MCF 10A (cell line): Measurements from ENCODE around the gene SIX1. TPM values are rescaled to one million over a fixed set of nuclear protein-coding genes. Genes with fewer than 3 reads are reported as not detected.

Source experiments
- BruUV-seq: library from RNA; stranded (reverse); fragments of 400-500 nt; replicated peaks from 2 replicates; lab custom pipeline; 2021; lab: Mats Ljungman, UMichigan
- CTCF ChIA-PET: fragments of 300-600 bp; sonication (Branson Sonifier 250); formaldehyde crosslinking; extraction: SDS; loops from one replicate; lab custom pipeline; 2021; ENCODE audit warnings: antibody characterized with exemption, inconsistent platforms; lab: Yijun Ruan, JAX
- POLR2A ChIA-PET: fragments of 300-600, 350-650 bp; sonication (Branson Sonifier 250); formaldehyde crosslinking; extraction: SDS; loops from one replicate; lab custom pipeline; 2020; ENCODE audit warnings: antibody characterized with exemption, inconsistent platforms; lab: Yijun Ruan, JAX
- DNase-seq: peaks from one replicate; pipeline ENCODE4 v3.0.0-alpha.2; 2018; ENCODE audit not compliant: unreplicated experiment
- H3K27ac Mint-ChIP-seq: one replicate; pipeline ENCODE4 v1.8.0; 2022; ENCODE audit warnings: mild to moderate bottlenecking, low read depth, mixed read lengths; ENCODE audit not compliant: unreplicated experiment
- H3K27me3 Mint-ChIP-seq: one replicate; pipeline ENCODE4 v1.8.0; 2022; ENCODE audit warnings: mixed read lengths; ENCODE audit not compliant: insufficient read depth, unreplicated experiment
- H3K36me3 Mint-ChIP-seq: one replicate; pipeline ENCODE4 v1.8.0; 2022; ENCODE audit warnings: mild to moderate bottlenecking, moderate library complexity, mixed read lengths; ENCODE audit not compliant: insufficient read depth, unreplicated experiment
- H3K4me1 Mint-ChIP-seq: one replicate; pipeline ENCODE4 v1.8.0; 2022; ENCODE audit warnings: mixed read lengths; ENCODE audit not compliant: insufficient read depth, unreplicated experiment
- H3K4me3 Mint-ChIP-seq: one replicate; pipeline ENCODE4 v1.8.0; 2022; ENCODE audit warnings: mild to moderate bottlenecking, moderate library complexity, mixed read lengths; ENCODE audit not compliant: unreplicated experiment
- H3K9me3 Mint-ChIP-seq: one replicate; pipeline ENCODE4 v1.8.0; 2022; ENCODE audit warnings: mixed read lengths; ENCODE audit not compliant: unreplicated experiment
- CTCF ChIP-seq: fragments of 200-600 bp; IDR thresholded peaks from one replicate; pipeline ENCODE4 v1.8.0; 2022; ENCODE audit warnings: antibody characterized with exemption, mild to moderate bottlenecking; ENCODE audit not compliant: unreplicated experiment
- intact Hi-C: fragments of 100-400 bp; cut with micrococcal nuclease; formaldehyde crosslinking; loops from 2 replicates; pipeline ENCODE4 v1.14.1; 2022
- total RNA-seq: library from RNA; stranded (reverse); gene quantifications from 2 replicates; pipeline ENCODE4 v1.2.3, GENCODE V29; 2022

The SIX1 gene
- total RNA-seq, 1 experiment from 2014 or later: 0.33 TPM

GRCh38 chr14:60686865-60687264 lies 37.6 kb upstream of the SIX1 start:
- CTCF ChIA-PET: no interaction called here

GRCh38 chr14:60684203-60684602 lies 34.9 kb upstream of the SIX1 start:
- H3K4me1 Mint-ChIP-seq: peaks cover 10% of the 10 kb centered on the region
- no peak for DNase-seq
- intact Hi-C loops: no loop called here
- no peaks in the 10 kb centered on the region for H3K36me3 Mint-ChIP-seq
- ChIA-PET CTCF (no interaction called here), POLR2A (interaction anchor here (0.6 kb wide), 1 partner anchor 538 kb away, joined by 4 read pairs; no protein-coding TSS in a partner anchor)
- no peaks in the 10 kb centered on the region for H3K27me3 Mint-ChIP-seq
- no peak overlapping the region for H3K4me3 Mint-ChIP-seq
- H3K27ac Mint-ChIP-seq: no peak overlapping the region
- H3K9me3 Mint-ChIP-seq: no peaks in the 10 kb centered on the region
- no peak for TF ChIP-seq CTCF
- BruUV-seq: no TSS peak

More at GRCh38 chr14:60686865-60687264, 37.6 kb upstream of the SIX1 start:
- DNase-seq: peak; percentile 29
- no peaks in the 10 kb centered on the region for H3K36me3 Mint-ChIP-seq
- H3K4me1 Mint-ChIP-seq: peaks cover 10% of the 10 kb centered on the region
- no peaks in the 10 kb centered on the region for H3K9me3 Mint-ChIP-seq
- POLR2A ChIA-PET: no interaction called here
- no peaks in the 10 kb centered on the region for H3K27me3 Mint-ChIP-seq
- no peak overlapping the region for H3K27ac Mint-ChIP-seq
- no TSS peak for BruUV-seq
- no peak overlapping the region for H3K4me3 Mint-ChIP-seq
- intact Hi-C loops: no loop called here
- TF ChIP-seq CTCF: no peak

- BruUV-seq: no TSS peak
- no peak for DNase-seq
- Mint-ChIP-seq H3K9me3 (no peaks in the 10 kb centered on the region), H3K4me3 (no peak overlapping the region), H3K36me3 (no peaks in the 10 kb centered on the region), H3K27me3 (no peaks in the 10 kb centered on the region), H3K4me1 (no peaks in the 10 kb centered on the region), H3K27ac (no peak overlapping the region)
- intact Hi-C loops: no loop called here
- no peak for TF ChIP-seq CTCF
- ChIA-PET CTCF (no interaction called here), POLR2A (no interaction called here)
These were observed 32.0 kb upstream of the SIX1 start for GRCh38 chr14:60681271-60681670.

- Mint-ChIP-seq H3K27me3 (no peaks in the 10 kb centered on the region), H3K36me3 (no peaks in the 10 kb centered on the region), H3K4me1 (no peaks in the 10 kb centered on the region), H3K27ac (no peak overlapping the region), H3K9me3 (no peaks in the 10 kb centered on the region), H3K4me3 (no peak overlapping the region)
- intact Hi-C loops: no loop called here
- DNase-seq: no peak
- TF ChIP-seq CTCF: no peak
- no TSS peak for BruUV-seq
- ChIA-PET CTCF (interaction anchor here (0.6 kb wide), 2 partner anchors 25 to 300 kb away, joined by 3 to 4 read pairs; partner anchors contain the start of genes SLC38A6 and TRMT5), POLR2A (no interaction called here)
These were observed 31.2 kb upstream of the SIX1 start for GRCh38 chr14:60680511-60680910.
